Neural crest cell (in vitro differentiated cells): ENCODE results near the gene KRT6A. TPM values are rescaled to one million over a fixed set of nuclear protein-coding genes. Genes with fewer than 3 reads are reported as not detected.

Source experiments
- DNase-seq: peaks from one replicate; pipeline ENCODE4 v3.0.0; 2021; ENCODE audit warnings: low read depth, mixed read lengths, low spot score
- H3K27ac Mint-ChIP-seq: one replicate; pipeline ENCODE4 v1.8.0; 2021; ENCODE audit warnings: mild to moderate bottlenecking, mixed read lengths; ENCODE audit not compliant: unreplicated experiment
- H3K27me3 Mint-ChIP-seq: 2 replicates; pipeline ENCODE4 v1.8.0; 2021; ENCODE audit warnings: low read depth, mild to moderate bottlenecking, mixed read lengths
- H3K36me3 Mint-ChIP-seq: 2 replicates; pipeline ENCODE4 v1.8.0; 2021; ENCODE audit warnings: low read depth, mild to moderate bottlenecking, mixed read lengths
- H3K4me1 Mint-ChIP-seq: 2 replicates; pipeline ENCODE4 v1.8.0; 2021; ENCODE audit warnings: mixed read lengths
- H3K4me3 Mint-ChIP-seq: one replicate; pipeline ENCODE4 v1.8.0; 2021; ENCODE audit warnings: mild to moderate bottlenecking, mixed read lengths
- H3K9me3 Mint-ChIP-seq: 2 replicates; pipeline ENCODE4 v1.8.0; 2021; ENCODE audit warnings: mixed read lengths
- CTCF ChIP-seq: fragments of 200-600 bp; sonication (generic); conservative IDR thresholded peaks from 2 replicates; pipeline ENCODE4 v1.5.0; 2021; ENCODE audit warnings: antibody characterized with exemption, mild to moderate bottlenecking
- total RNA-seq: library from RNA; stranded (reverse); gene quantifications from 2 replicates; pipeline ENCODE4 v1.2.1, GENCODE V29; 2021

Gene KRT6A
- total RNA-seq, 1 donor from 2014 or later, result not detected

- TF ChIP-seq CTCF, result no peak
- no peaks in the 10 kb centered on the region for H3K9me3 Mint-ChIP-seq
- no peaks in the 10 kb centered on the region for H3K27me3 Mint-ChIP-seq
- H3K4me3 Mint-ChIP-seq, result no peak overlapping the region
- H3K36me3 Mint-ChIP-seq, result no peaks in the 10 kb centered on the region
- no peak for DNase-seq
- H3K27ac Mint-ChIP-seq, result no peak overlapping the region
- no peaks in the 10 kb centered on the region for H3K4me1 Mint-ChIP-seq
Observed at GRCh38 chr12:52532636-52533035, 39.6 kb upstream of the KRT6A start.

- Mint-ChIP-seq H3K9me3 (no peaks in the 10 kb centered on the region), H3K27me3 (no peaks in the 10 kb centered on the region), H3K4me3 (no peak overlapping the region), H3K36me3 (no peaks in the 10 kb centered on the region), H3K4me1 (no peaks in the 10 kb centered on the region), H3K27ac (no peak overlapping the region)
- TF ChIP-seq CTCF, result no peak
- DNase-seq, result no peak
Observed at GRCh38 chr12:52531566-52532300, 38.7 kb upstream of the KRT6A start.

GRCh38 chr12:52530905-52531304 lies 37.8 kb upstream of the KRT6A start:
- no peaks in the 10 kb centered on the region for H3K27me3 Mint-ChIP-seq
- no peak overlapping the region for H3K4me3 Mint-ChIP-seq

GRCh38 chr12:52530366-52530765 lies 37.3 kb upstream of the KRT6A start:
- no peak for TF ChIP-seq CTCF
- Mint-ChIP-seq H3K4me3 (no peak overlapping the region), H3K36me3 (no peaks in the 10 kb centered on the region), H3K4me1 (no peaks in the 10 kb centered on the region), H3K27me3 (no peaks in the 10 kb centered on the region), H3K9me3 (no peaks in the 10 kb centered on the region), H3K27ac (no peak overlapping the region)
- DNase-seq, result no peak

More at GRCh38 chr12:52530905-52531304, 37.8 kb upstream of the KRT6A start:
- Mint-ChIP-seq H3K4me1 (no peaks in the 10 kb centered on the region), H3K27ac (no peak overlapping the region), H3K9me3 (no peaks in the 10 kb centered on the region), H3K36me3 (no peaks in the 10 kb centered on the region)
- TF ChIP-seq CTCF, result no peak
- DNase-seq, result no peak

- DNase-seq, result no peak
- H3K4me1 Mint-ChIP-seq, result no peaks in the 10 kb centered on the region
- no peak overlapping the region for H3K27ac Mint-ChIP-seq
- H3K36me3 Mint-ChIP-seq, result no peaks in the 10 kb centered on the region
- no peaks in the 10 kb centered on the region for H3K27me3 Mint-ChIP-seq
- H3K4me3 Mint-ChIP-seq, result no peak overlapping the region
- H3K9me3 Mint-ChIP-seq, result no peaks in the 10 kb centered on the region
- TF ChIP-seq CTCF, result no peak
Observed at GRCh38 chr12:52529846-52530245, 36.8 kb upstream of the KRT6A start.
